ENCODE results near the gene BCL2L13.
"Not testable (repeated sequence)": the region's sequence is repeated elsewhere in the genome, so short reads cannot be mapped to it uniquely, and the experiment has no call there.

The BCL2L13 gene

GRCh38 chr22:17764036-17764435 lies 125.5 kb downstream of the BCL2L13 start:
- DNase-seq (ENCODE audit: low spot score) = no peak

- not testable (repeated sequence) for DNase-seq (ENCODE audit: low spot score)
Observed at GRCh38 chr22:17764852-17765251, 126.3 kb downstream of the BCL2L13 start.

- DNase-seq (ENCODE audit: low spot score) = peak; percentile 73
Observed at GRCh38 chr22:17767233-17768065, 128.9 kb downstream of the BCL2L13 start.

- DNase-seq (ENCODE audit: low spot score) = no peak
Observed at GRCh38 chr22:17769013-17769715, 130.6 kb downstream of the BCL2L13 start.

- no peak for DNase-seq (ENCODE audit: low spot score)
Observed at GRCh38 chr22:17769716-17770082, 131.1 kb downstream of the BCL2L13 start.

- no peak for DNase-seq (ENCODE audit: low spot score)
Observed at GRCh38 chr22:17770180-17771077, 131.9 kb downstream of the BCL2L13 start.

GRCh38 chr22:17772249-17772957 lies 133.8 kb downstream of the BCL2L13 start:
- no peak for DNase-seq (ENCODE audit: low spot score)

- DNase-seq (ENCODE audit: low spot score) = no peak
Observed at GRCh38 chr22:17772958-17773605, 134.5 kb downstream of the BCL2L13 start.

- peak; percentile 63 for DNase-seq (ENCODE audit: low spot score)
Observed at GRCh38 chr22:17773606-17774205, 135.1 kb downstream of the BCL2L13 start.

- peak; percentile 35 for DNase-seq (ENCODE audit: low spot score)
Observed at GRCh38 chr22:17774206-17774925, 135.8 kb downstream of the BCL2L13 start, which contains the start of gene BID. TSS of gene BID (minus strand) at chr22:17774469. CDS start at chr22:17750116, 24,353 bp downstream.

- no peak for DNase-seq (ENCODE audit: low spot score)
Observed at GRCh38 chr22:17774926-17775685, 136.5 kb downstream of the BCL2L13 start.

GRCh38 chr22:17775781-17776465 lies 137.4 kb downstream of the BCL2L13 start:
- DNase-seq (ENCODE audit: low spot score) = peak; percentile 25

GRCh38 chr22:17777005-17777716 lies 138.6 kb downstream of the BCL2L13 start:
- DNase-seq (ENCODE audit: low spot score) = peak; percentile 74

- no peak for DNase-seq (ENCODE audit: low spot score)
Observed at GRCh38 chr22:17777717-17778044, 139.1 kb downstream of the BCL2L13 start.

GRCh38 chr22:17778412-17778976 lies 139.9 kb downstream of the BCL2L13 start:
- no peak for DNase-seq (ENCODE audit: low spot score)

- DNase-seq (ENCODE audit: low spot score) = peak; percentile 11
Observed at GRCh38 chr22:17779286-17780115, 140.9 kb downstream of the BCL2L13 start.

Data from CD4-positive, alpha-beta T cell treated with Interleukin-2 at 100 ng/mL for 4 hours (primary cell).